Sigmoid colon (tissue), 7 donors: Measurements from ENCODE around the gene EHBP1L1. TPM values are rescaled to one million over a fixed set of nuclear protein-coding genes. Genes with fewer than 3 reads are reported as not detected.

Source experiments
- DNase-seq: peaks from one replicate; pipeline ENCODE4 v3.0.0-alpha.2; 2019
- H3K27ac ChIP-seq, 4 donors: fragments of 200-600 bp; sonication (generic); one replicate each; pipeline ENCODE4 v1.5.1; 2016 to 2019; ENCODE audit warnings: mild to moderate bottlenecking in 1 of 4
- H3K27me3 ChIP-seq, 3 donors: fragments of 200-600 bp; sonication (generic); one replicate each; pipeline ENCODE4 v1.5.1; 2019; ENCODE audit warnings: mild to moderate bottlenecking in 1 of 3
- H3K36me3 ChIP-seq, 4 donors: fragments of 200-600 bp; sonication (generic); one replicate each; pipeline ENCODE4 v1.5.1; 2016 to 2019
- H3K4me1 ChIP-seq, 4 donors: fragments of 200-600 bp; sonication (generic); one replicate each; pipeline ENCODE4 v1.5.1; 2017 to 2019
- H3K4me3 ChIP-seq, 4 donors: fragments of 200-600 bp; sonication (generic); one replicate each; pipeline ENCODE4 v1.5.1; 2017 to 2019; ENCODE audit warnings: mild to moderate bottlenecking in 2 of 4, moderate library complexity in 1 of 4
- H3K9me3 ChIP-seq, 4 donors: fragments of 200-600 bp in 3 of 4; sonication (generic) in 3 of 4; one replicate each; pipeline versions ENCODE4 v1.5.1 to v1.6.1; 2013 to 2019
- EP300 ChIP-seq, 4 donors: sonication (generic); formaldehyde crosslinking; IDR thresholded peaks; one replicate each; pipeline ENCODE4 v1.6.1; 2017; ENCODE audit warnings: antibody characterized with exemption in 4 of 4
- POLR2A ChIP-seq, 2 donors: fragments of 450-650 bp; IDR thresholded peaks; one replicate each; pipeline ENCODE4 v1.6.1; 2016; ENCODE audit warnings: antibody characterized with exemption in 2 of 2, mild to moderate bottlenecking in 2 of 2, moderate library complexity in 2 of 2
- POLR2AphosphoS5 ChIP-seq, 4 donors: sonication (generic); formaldehyde crosslinking; IDR thresholded peaks; one replicate each; pipeline ENCODE4 v1.6.1; 2017; ENCODE audit warnings: antibody characterized with exemption in 4 of 4
- WGBS, 2 donors: extraction: QIAGEN DNeasy Blood & Tissue Kit; methylation state at CpG; one replicate each; pipeline ENCODE4 v1.1.7; 2013; 5-methylcytosine and 5-hydroxymethylcytosine counted together
- intact Hi-C: fragments of 100-400 bp; cut with DNase I; formaldehyde crosslinking; loops from one replicate; pipeline ENCODE4 v1.15.1; 2023
- polyA plus RNA-seq, 3 donors: library from polyadenylated mRNA; stranded (reverse); fragments of 200-250 nt; gene quantifications; one replicate each; pipeline ENCODE4 v1.2.3, GENCODE V29; 2013
- total RNA-seq, 4 donors: library from RNA; depleted of rRNA; stranded (reverse); fragments of >200 nt; gene quantifications; one replicate each; pipeline ENCODE4 v1.1.0, GENCODE V29; 2016
- TF ChIP-seq, protein P1 (sequence below), 4 experiments: fragments of 450-650 bp in 3 of 4; fragments of 200-600 bp in 1 of 4; IDR thresholded peaks; one replicate each; pipeline ENCODE4 v1.5.1; 2016 to 2019; ENCODE audit warnings: antibody characterized with exemption in 4 of 4, mild to moderate bottlenecking in 3 of 4, moderate library complexity in 2 of 4
- donor health status: healthy with polysubstance abuse.
- donor health status: Bipolar disorder and iron deficiency.
- donor health status: healthy.

The EHBP1L1 gene
- total and polyA plus RNA-seq, 7 donors: 31.2 to 366 (median 148) TPM

- no peak for TF ChIP-seq POLR2A (IDR thresholded peaks at IDR 0.05)
- TF ChIP-seq POLR2AphosphoS5 (IDR thresholded peaks at IDR 0.05): no peak
- TF ChIP-seq, protein P1, sequence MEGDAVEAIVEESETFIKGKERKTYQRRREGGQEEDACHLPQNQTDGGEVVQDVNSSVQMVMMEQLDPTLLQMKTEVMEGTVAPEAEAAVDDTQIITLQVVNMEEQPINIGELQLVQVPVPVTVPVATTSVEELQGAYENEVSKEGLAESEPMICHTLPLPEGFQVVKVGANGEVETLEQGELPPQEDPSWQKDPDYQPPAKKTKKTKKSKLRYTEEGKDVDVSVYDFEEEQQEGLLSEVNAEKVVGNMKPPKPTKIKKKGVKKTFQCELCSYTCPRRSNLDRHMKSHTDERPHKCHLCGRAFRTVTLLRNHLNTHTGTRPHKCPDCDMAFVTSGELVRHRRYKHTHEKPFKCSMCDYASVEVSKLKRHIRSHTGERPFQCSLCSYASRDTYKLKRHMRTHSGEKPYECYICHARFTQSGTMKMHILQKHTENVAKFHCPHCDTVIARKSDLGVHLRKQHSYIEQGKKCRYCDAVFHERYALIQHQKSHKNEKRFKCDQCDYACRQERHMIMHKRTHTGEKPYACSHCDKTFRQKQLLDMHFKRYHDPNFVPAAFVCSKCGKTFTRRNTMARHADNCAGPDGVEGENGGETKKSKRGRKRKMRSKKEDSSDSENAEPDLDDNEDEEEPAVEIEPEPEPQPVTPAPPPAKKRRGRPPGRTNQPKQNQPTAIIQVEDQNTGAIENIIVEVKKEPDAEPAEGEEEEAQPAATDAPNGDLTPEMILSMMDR (IDR thresholded peaks at IDR 0.05): no peak
- TF ChIP-seq EP300 (IDR thresholded peaks at IDR 0.05): no peak
- Histone ChIP-seq H3K4me3 (no peak overlapping the region), H3K4me1 (peaks cover 0 to 45% (median 29%) of the 10 kb centered on the region in 4 donors), H3K27me3 (no peaks in the 10 kb centered on the region), H3K9me3 (no peaks in the 10 kb centered on the region), H3K27ac (peak overlapping the region; percentile 15 to 98 (median 26)), H3K36me3 (peaks cover 0 to 6% (median 0%) of the 10 kb centered on the region in 4 donors)
- intact Hi-C loops: no loop called here
- 66 to 77% methylated on average over 7 of the region's 7 CpGs for WGBS, 2 donors
- no peak for DNase-seq
These were observed 10.0 kb upstream of the EHBP1L1 start for GRCh38 chr11:65565624-65566453.

DNA sequence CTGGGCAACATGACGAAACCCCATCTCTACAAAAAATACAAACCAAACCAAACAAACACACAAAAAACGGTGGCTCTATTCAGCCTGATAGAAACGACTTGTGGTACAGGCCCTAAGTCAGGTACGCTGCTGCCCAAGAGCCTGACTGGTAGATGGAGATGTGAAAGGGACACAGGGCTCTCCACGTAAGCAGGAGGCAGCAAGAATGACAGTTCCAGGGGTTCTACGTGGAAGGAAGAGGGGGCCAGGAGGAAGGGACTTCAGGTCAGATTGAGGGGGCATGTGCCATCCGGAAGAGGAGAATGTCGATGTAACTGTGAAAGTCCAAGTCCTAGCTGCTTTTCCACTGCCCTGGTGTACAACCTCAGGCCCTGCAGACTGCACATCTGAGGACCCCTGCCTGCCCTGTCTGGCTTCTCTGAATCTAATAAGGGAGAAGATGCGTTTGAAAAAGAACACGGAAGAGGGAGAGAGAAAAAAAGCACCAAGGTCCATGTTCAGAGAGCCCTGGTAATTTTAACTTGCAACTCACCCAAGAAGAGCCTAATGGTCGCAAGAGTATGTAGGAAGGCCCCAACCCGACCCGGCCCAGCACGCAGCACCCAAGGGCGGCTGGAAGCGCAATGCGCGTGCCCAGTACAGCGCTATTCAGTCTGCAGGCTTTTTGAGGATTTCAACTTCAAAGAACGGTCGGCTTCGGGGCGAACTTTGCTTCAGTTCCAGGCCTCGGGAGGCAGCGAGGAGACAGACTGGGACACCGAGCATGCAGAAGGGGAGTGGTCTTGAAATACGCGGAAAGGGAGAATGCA is 6.5 kb upstream of the EHBP1L1 start:
- Histone ChIP-seq H3K27me3 (no peaks in the 10 kb centered on the region), H3K9me3 (no peaks in the 10 kb centered on the region), H3K36me3 (peaks cover 0 to 6% (median 0%) of the 10 kb centered on the region in 4 donors), H3K4me3 (peak overlapping the region; percentile 66 to 87 (median 74)), H3K4me1 (peaks cover 0 to 66% (median 50%) of the 10 kb centered on the region in 4 donors), H3K27ac (peak overlapping the region; percentile 91 to 98 (median 98))
- intact Hi-C loops: no loop called here
- no peak for TF ChIP-seq POLR2AphosphoS5 (IDR thresholded peaks at IDR 0.05)
- TF ChIP-seq EP300 (IDR thresholded peaks at IDR 0.05): no peak
- no peak for TF ChIP-seq POLR2A (IDR thresholded peaks at IDR 0.05)
- TF ChIP-seq, protein P1 (IDR thresholded peaks at IDR 0.05): no peak
- no peak for DNase-seq
- 3 to 7% methylated on average over 28 of the region's 28 CpGs for WGBS, 2 donors

GRCh38 chr11:65569973-65570918 is 5.6 kb upstream of the EHBP1L1 start, which contains the start of gene ZNRD2:
TSS of gene ZNRD2 (plus strand) at chr11:65570477. CDS start at chr11:65570492, 15 bp downstream.
- peak; percentile 100 for DNase-seq
- intact Hi-C loops: loop anchor here (5.0 kb wide), 2 partner anchors 148 to 287 kb away; partner anchors contain the start of genes CFL1 and NEAT1
- H3K36me3 ChIP-seq: peaks cover 0 to 6% (median 0%) of the 10 kb centered on the region in 4 donors
- TF ChIP-seq POLR2AphosphoS5 (IDR thresholded peaks at IDR 0.05) (peak; percentile 89 to 98 (median 93)), EP300 (IDR thresholded peaks at IDR 0.05) (peak in 2 of 4 donors; percentile 67 to 72), POLR2A (IDR thresholded peaks at IDR 0.05) (peak; percentile 48 to 78)
- TF ChIP-seq, protein P1 (IDR thresholded peaks at IDR 0.05): peak in 1 of 4 experiments; percentile 30
- H3K4me1 ChIP-seq: peaks cover 0 to 75% (median 58%) of the 10 kb centered on the region in 4 donors
- WGBS, 2 donors: 0% methylated on average over 89 of the region's 89 CpGs
- H3K27ac ChIP-seq: peak within 1 kb of the TSS; percentile 91 to 98 (median 98)
- H3K9me3 ChIP-seq: no peaks in the 10 kb centered on the region
- H3K4me3 ChIP-seq: peak within 1 kb of the TSS; percentile 66 to 87 (median 74)
- H3K27me3 ChIP-seq: no peaks in the 10 kb centered on the region

GRCh38 chr11:65571420-65571819 is 4.4 kb upstream of the EHBP1L1 start:
- no peak for TF ChIP-seq POLR2AphosphoS5 (IDR thresholded peaks at IDR 0.05)
- TF ChIP-seq POLR2A (IDR thresholded peaks at IDR 0.05): no peak
- TF ChIP-seq, protein P1 (IDR thresholded peaks at IDR 0.05): no peak
- TF ChIP-seq EP300 (IDR thresholded peaks at IDR 0.05): no peak
- Histone ChIP-seq H3K27ac (peak overlapping the region; percentile 91 to 98 (median 98)), H3K4me3 (peak overlapping the region; percentile 51 to 99 (median 79)), H3K27me3 (no peaks in the 10 kb centered on the region), H3K9me3 (no peaks in the 10 kb centered on the region), H3K4me1 (peaks cover 0 to 76% (median 63%) of the 10 kb centered on the region in 4 donors), H3K36me3 (peaks cover 0 to 6% (median 0%) of the 10 kb centered on the region in 4 donors)
- peak; percentile 66 for DNase-seq
- intact Hi-C loops: loop anchor here (5.0 kb wide), 2 partner anchors 149 to 286 kb away; partner anchors contain the start of genes CFL1 and NEAT1
- WGBS, 2 donors: 81 to 82% methylated on average over 9 of the region's 9 CpGs
